Thyroid gland (tissue), 4 donors: ENCODE measurements around the gene GNG7.
"Not testable (repeated sequence)": the region's sequence is repeated elsewhere in the genome, so short reads cannot be mapped to it uniquely, and the experiment has no call there.

Experiments used
- POLR2A ChIP-seq, 2 donors: fragments of 450-650 bp; IDR thresholded peaks; one replicate each; pipeline ENCODE4 v1.6.1; 2017; ENCODE audit warnings: antibody characterized with exemption in 2 of 2, mild to moderate bottlenecking in 2 of 2, moderate library complexity in 1 of 2
- TF ChIP-seq, protein P1 (sequence below), 6 experiments: fragments of 200-600 bp in 3 of 6; fragments of 450-650 bp in 3 of 6; sonication (generic) in 3 of 6; IDR thresholded peaks; one replicate each; pipeline ENCODE4 v1.5.1; 2016 to 2019; ENCODE audit warnings: antibody characterized with exemption in 6 of 6, mild to moderate bottlenecking in 2 of 6, inconsistent platforms in 1 of 6, moderate library complexity in 1 of 6

DNA sequence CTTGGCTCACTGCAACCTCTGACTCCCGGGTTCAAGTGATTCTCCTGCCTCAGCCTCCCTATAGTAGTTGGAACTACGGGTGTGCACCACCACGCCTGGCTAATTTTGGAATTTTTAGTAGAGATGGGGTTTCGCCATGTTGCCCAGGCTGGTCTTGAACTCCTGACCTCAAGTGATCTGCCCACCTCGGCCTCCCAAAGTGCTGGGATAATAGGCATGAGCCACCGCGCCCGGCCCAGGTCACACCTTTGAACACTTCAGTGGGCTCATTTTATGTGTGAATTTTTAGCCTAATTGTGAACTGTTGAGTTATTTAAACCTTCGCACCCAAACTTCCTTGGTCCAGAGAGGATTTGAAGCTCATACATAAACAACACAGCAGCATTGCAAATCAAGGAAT is 138.9 kb downstream of the GNG7 start:
- not testable (repeated sequence) for TF ChIP-seq POLR2A (IDR thresholded peaks at IDR 0.05)
- TF ChIP-seq, protein P1, sequence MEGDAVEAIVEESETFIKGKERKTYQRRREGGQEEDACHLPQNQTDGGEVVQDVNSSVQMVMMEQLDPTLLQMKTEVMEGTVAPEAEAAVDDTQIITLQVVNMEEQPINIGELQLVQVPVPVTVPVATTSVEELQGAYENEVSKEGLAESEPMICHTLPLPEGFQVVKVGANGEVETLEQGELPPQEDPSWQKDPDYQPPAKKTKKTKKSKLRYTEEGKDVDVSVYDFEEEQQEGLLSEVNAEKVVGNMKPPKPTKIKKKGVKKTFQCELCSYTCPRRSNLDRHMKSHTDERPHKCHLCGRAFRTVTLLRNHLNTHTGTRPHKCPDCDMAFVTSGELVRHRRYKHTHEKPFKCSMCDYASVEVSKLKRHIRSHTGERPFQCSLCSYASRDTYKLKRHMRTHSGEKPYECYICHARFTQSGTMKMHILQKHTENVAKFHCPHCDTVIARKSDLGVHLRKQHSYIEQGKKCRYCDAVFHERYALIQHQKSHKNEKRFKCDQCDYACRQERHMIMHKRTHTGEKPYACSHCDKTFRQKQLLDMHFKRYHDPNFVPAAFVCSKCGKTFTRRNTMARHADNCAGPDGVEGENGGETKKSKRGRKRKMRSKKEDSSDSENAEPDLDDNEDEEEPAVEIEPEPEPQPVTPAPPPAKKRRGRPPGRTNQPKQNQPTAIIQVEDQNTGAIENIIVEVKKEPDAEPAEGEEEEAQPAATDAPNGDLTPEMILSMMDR (IDR thresholded peaks at IDR 0.05) = not testable (repeated sequence)
